HG02588 (cell line): ENCODE results near the gene BTRC.

Experiments used
- ATAC-seq: cut with Tn5 transposase; IDR thresholded peaks from one replicate; pipeline ENCODE4 v1.9.1; 2021; ENCODE audit warnings: mild to moderate bottlenecking, moderate library complexity; ENCODE audit not compliant: unreplicated experiment

Gene BTRC

DNA sequence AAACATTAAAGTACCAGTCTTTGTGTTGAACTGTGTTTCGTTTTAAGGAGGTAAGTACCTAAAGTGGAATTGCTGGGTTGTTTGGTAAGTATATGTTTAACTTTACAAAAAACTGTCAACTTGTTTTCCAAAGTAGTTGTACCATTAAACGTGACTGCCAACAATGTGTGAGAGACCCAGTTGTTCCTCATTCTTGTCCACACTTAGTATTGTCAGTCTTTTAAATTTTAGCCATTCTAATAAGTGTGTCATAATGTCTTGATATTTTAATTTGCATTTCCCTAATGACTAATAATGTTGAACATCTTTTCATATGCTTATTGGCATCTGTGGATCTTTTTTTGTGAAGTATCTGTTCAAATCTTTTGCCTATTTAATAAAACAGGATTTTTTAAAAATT lies 159.8 kb downstream of the BTRC start:
- no peak for ATAC-seq

GRCh38 chr10:101525848-101526247 lies 171.9 kb downstream of the BTRC start:
- ATAC-seq: no peak

GRCh38 chr10:101529207-101529606 lies 175.2 kb downstream of the BTRC start:
- ATAC-seq: no peak

DNA sequence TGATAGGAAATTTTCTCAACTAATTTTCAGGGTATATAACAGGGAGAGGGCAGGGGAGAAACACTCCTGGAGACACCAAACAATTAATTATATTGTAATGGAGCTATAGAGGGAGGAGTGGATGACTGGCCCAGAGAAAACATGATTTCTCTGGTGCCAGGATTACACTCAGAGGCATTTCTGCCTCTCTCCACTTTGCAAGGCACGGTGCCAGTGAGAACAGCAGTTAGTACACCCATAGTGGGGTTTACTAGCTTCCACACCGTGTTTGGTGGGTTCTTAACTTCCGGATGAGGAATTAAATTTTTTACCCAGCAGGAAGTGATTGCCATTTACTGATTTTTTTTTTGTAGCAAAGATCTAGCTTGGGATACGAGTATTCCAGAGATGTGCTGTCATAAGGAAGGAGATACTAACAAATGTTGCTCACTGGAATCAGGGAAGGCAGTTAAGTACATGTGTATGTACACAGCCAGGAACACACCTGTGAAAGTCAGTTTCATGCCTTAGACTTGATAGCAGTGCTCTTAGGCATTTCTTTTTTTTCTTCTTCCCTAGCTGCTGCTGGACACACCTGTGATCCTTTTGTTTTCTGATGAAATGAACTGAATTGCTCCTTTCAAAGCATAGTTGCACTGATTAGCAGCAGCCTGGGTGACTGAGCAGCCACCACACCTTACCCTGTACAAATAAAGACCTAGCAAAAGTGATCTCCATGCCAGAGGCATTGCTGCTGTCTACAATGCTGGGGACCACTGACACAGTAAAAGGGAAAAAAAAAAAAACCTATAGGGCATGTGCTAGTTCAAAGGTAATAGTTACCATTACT lies 176.0 kb downstream of the BTRC start:
- ATAC-seq: no peak

- no peak for ATAC-seq
Measured at GRCh38 chr10:101535949-101536348, 182.0 kb downstream of the BTRC start.

DNA sequence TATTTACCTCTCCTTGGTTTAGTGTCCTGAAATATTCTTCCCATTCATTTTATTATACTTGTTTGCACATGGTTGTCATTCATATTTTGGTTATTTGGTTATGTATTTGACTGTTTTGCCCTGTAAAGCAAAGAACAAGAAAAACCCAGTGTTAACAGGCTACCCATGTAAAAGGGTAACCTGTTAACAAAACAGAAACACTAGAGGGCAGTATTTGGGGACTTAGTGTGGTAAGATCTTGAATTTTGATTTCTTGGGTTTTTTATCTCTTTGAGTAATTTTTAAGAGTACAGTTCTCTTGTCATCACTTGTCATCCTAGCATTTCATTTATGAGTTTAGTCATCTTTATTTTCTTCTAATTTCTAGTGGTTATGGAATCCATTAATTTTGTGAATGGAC lies 182.8 kb downstream of the BTRC start:
- ATAC-seq: no peak

DNA sequence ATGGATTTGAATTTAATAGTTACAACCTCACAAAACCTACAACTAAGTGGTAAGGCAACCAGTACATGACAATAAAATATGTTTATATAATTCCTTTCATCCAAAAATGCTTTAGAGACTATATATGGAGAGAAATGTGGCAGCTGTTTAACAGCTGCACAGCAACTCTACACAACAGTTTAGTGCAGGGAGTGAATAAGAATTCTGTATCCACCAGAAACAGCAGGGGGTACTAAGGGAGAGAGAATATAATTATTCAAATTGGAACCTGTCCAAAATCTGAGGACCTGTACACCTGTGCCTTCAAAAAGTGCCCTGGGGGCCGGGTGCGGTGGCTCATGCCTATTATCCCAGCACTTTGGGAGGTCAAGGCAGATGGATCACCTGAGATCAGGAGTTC lies 184.5 kb downstream of the BTRC start:
- ATAC-seq: no peak

GRCh38 chr10:101545898-101546297 lies 191.9 kb downstream of the BTRC start:
- no peak for ATAC-seq

DNA sequence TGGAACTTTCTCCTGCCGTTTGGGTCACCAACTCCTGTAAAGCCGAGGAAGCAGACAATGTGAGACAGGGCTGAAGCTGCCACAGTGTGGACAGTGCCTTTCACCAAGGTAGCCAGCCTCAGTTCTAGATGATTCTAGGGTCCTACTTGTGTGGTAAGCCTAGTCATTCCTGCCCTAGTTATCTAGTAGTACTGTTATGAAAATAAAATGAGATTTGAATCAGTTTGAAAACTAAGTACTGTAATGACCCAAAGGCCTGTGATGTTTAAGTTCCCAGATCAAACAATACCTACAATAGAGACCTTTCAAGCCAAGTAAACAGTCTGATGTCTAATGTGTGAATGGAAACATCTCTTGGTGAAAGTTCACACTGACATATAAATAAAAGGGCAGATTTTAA lies 197.0 kb downstream of the BTRC start:
- ATAC-seq: no peak

DNA sequence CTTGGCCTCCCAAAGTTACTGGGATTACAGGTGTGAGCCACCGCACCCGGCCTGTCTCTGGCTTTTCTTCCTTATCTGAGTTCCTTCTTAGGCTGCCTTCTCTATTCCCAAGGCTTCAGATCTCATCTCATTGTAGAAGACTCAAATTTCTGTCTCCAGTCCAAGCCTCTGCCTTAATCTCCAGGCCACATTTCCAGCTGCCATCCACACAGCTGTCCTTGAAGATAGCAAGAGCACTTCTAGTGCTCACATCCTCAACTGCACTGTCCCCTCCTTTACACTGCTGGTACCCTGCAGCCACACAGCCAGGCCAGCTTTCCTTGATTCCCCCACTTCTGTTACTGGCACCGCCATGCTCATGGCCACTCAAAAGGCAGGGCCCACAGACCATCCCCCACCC lies 198.5 kb downstream of the BTRC start:
- no peak for ATAC-seq

DNA sequence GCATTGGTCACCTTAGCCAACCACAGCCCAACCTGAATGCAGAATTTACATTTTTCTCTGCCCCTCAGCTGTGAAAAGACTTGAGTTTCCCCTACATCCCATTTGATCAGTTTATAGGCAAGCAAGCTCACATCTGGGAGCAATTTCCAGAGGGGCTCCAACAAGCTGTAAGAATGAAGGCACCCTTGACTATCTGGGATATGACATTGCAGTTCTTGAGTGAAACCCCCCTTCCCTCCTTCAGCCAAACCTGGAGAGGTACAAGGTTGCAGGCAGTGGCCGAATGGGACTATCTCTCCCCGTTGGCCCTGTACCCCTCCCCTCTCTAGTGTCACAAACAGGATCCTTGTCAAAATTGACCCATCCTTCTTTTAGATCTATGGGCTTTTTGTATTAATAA lies 203.6 kb downstream of the BTRC start:
- no peak for ATAC-seq

DNA sequence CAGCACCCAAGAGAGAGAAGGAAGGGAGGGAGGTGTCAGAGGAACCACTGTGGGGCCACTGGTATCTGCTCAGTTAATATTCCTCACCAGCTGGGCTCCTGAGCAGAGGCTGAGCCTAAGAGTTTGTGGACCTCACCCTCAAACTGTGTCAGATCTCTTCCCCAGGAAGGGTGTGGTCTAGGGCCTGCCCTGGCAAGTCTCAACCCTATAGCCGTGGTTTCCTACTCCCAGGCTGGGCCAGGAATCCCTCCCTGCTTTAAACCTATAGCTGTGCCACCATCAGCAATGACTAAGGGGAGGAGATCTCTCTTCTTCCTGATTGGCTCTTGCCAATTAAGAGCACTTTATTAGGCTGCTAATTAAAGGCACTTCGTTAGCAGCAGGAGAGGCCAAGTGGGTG lies 204.2 kb downstream of the BTRC start:
- ATAC-seq: no peak

GRCh38 chr10:101558671-101559595 lies 205.0 kb downstream of the BTRC start:
- ATAC-seq: no peak

GRCh38 chr10:101559596-101560297 lies 205.8 kb downstream of the BTRC start:
- ATAC-seq: no peak

DNA sequence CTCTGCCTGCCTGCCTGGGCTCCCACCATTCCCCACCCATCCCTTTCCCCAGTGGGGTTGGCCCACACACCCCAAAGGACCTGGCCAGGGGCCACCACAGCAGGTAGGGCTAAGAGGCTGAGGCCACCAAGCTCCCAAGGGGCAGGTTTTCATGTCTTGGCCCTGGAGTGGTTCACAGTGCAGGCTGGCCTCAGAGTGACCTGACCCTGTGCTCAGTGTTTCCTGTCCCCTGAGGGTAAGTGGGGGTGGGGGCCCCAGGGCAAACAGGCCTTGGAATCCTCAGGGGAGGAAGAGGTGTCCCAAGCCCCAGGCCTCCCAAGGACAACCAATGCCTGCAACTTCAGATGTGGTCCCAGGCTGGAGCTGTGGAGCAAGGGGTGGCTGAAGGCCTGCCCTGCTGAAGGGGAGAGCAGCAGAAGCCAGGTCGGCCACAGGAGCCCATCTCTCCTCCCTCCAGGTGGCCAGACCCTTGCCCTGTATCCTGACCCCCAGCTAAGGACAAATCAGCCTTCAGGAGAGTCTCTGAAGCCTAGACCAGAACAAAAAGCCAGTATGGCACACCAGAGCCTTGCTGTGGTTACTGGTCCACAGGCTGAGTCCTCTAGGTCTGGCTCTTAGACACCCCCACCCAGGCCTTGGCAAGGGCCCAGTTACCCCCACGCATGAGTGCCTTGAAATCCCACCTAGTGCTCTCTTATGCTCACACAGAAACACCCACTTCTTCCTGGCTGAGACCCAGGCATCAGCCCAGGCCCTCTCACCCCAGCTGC lies 206.5 kb downstream of the BTRC start:
- no peak for ATAC-seq

GRCh38 chr10:101561068-101561915 lies 207.3 kb downstream of the BTRC start:
- no peak for ATAC-seq

- no peak for ATAC-seq
Measured at GRCh38 chr10:101562231-101562630, 208.3 kb downstream of the BTRC start.

GRCh38 chr10:101563007-101563406 lies 209.0 kb downstream of the BTRC start:
- no peak for ATAC-seq

- no peak for ATAC-seq
Measured at GRCh38 chr10:101563497-101564040, 209.6 kb downstream of the BTRC start.
